Neural cell (in vitro differentiated cells): Measurements from ENCODE around the gene FARP1. TPM values are rescaled to one million over a fixed set of nuclear protein-coding genes. Genes with fewer than 3 reads are reported as not detected.

Experiments used
- H2AFZ ChIP-seq: fragments of 200-600, 300-800 bp; sonication (generic), shearing (Covaris generic); 2 replicates; pipeline ENCODE4 v1.6.0; 2014; ENCODE audit warnings: low read depth, mild to moderate bottlenecking, antibody characterized with exemption, low read length, moderate library complexity
- H3F3A ChIP-seq: fragments of 200-600 bp; shearing (Covaris generic); 2 replicates; pipeline ENCODE4 v1.6.1; 2016; ENCODE audit warnings: mild to moderate bottlenecking, moderate library complexity, mixed read lengths, antibody characterized with exemption, low read length; ENCODE audit not compliant: insufficient read depth, poor library complexity, severe bottlenecking
- H3K27ac ChIP-seq: fragments of 200-600, 300-800 bp; sonication (generic), shearing (Covaris generic); 2 replicates; pipeline ENCODE4 v1.5.1; 2014; ENCODE audit warnings: mild to moderate bottlenecking, low read length, moderate library complexity
- H3K27me3 ChIP-seq: fragments of 300-800, 200-600 bp; sonication (generic), shearing (Covaris generic); 2 replicates; pipeline ENCODE4 v1.6.0; 2014; ENCODE audit warnings: mild to moderate bottlenecking, low read depth, low read length, moderate library complexity; ENCODE audit not compliant: insufficient read depth
- H3K36me3 ChIP-seq: fragments of 300-800, 200-600 bp; sonication (generic), shearing (Covaris generic); 2 replicates; pipeline ENCODE4 v1.5.1; 2014; ENCODE audit warnings: mild to moderate bottlenecking, antibody characterized with exemption, low read length, moderate library complexity; ENCODE audit not compliant: insufficient read depth
- H3K4me2 ChIP-seq: fragments of 300-800, 200-600 bp; sonication (generic), shearing (Covaris generic); 2 replicates; pipeline ENCODE4 v1.6.0; 2014; ENCODE audit warnings: mild to moderate bottlenecking, low read length
- H3K4me3 ChIP-seq: fragments of 300-800, 200-600 bp; sonication (generic), shearing (Covaris generic); 2 replicates; pipeline ENCODE4 v1.5.1; 2014; ENCODE audit warnings: mild to moderate bottlenecking, low read length, moderate library complexity
- H3K79me2 ChIP-seq: fragments of 200-600 bp; shearing (Covaris generic); replicated peaks from 2 replicates; pipeline ENCODE4 v1.6.0; 2014; ENCODE audit warnings: mild to moderate bottlenecking, low read length, moderate library complexity; ENCODE audit not compliant: insufficient read depth
- H3K9ac ChIP-seq: fragments of 300-800, 200-600 bp; sonication (generic), shearing (Covaris generic); 2 replicates; pipeline ENCODE4 v1.6.1; 2016; ENCODE audit warnings: mild to moderate bottlenecking, low read length, mixed read lengths
- H3K9me2 ChIP-seq: fragments of 200-600 bp; shearing (Covaris generic); 2 replicates; pipeline ENCODE4 v1.6.1; 2016; ENCODE audit warnings: mild to moderate bottlenecking, low read length, mixed read lengths; ENCODE audit not compliant: insufficient read depth
- H3K9me3 ChIP-seq: fragments of 200-600, 300-800 bp; sonication (generic), shearing (Covaris generic); 2 replicates; pipeline ENCODE4 v1.6.1; 2016; ENCODE audit warnings: mild to moderate bottlenecking, mixed run types, low read length, moderate library complexity, mixed read lengths
- H4K20me1 ChIP-seq: fragments of 200-600 bp; shearing (Covaris generic); 2 replicates; pipeline ENCODE4 v1.6.1; 2016; ENCODE audit warnings: mild to moderate bottlenecking, mixed run types; ENCODE audit not compliant: insufficient read depth
- EP300 ChIP-seq: fragments of 450-650 bp; conservative IDR thresholded peaks from 2 replicates; pipeline ENCODE4 v1.6.1; 2014; ENCODE audit warnings: antibody characterized with exemption, mild to moderate bottlenecking, moderate library complexity; ENCODE audit not compliant: poor library complexity, severe bottlenecking
- EZH2 ChIP-seq: fragments of 200-600, 300-800 bp; shearing (Covaris generic), sonication (generic); IDR thresholded peaks from 2 replicates; pipeline ENCODE4 v1.6.1; 2014; ENCODE audit warnings: antibody characterized with exemption, low read length, borderline replicate concordance, mild to moderate bottlenecking; ENCODE audit not compliant: insufficient read depth, poor library complexity, severe bottlenecking
- MXI1 ChIP-seq: fragments of 450-650 bp; conservative IDR thresholded peaks from 2 replicates; pipeline ENCODE4 v1.6.1; 2014; ENCODE audit warnings: antibody characterized with exemption, mild to moderate bottlenecking; ENCODE audit not compliant: poor library complexity, severe bottlenecking
- POLR2AphosphoS5 ChIP-seq: IDR thresholded peaks from 2 replicates; pipeline ENCODE4 v1.6.1; 2012
- RAD21 ChIP-seq: fragments of 450-650 bp; conservative IDR thresholded peaks from 2 replicates; pipeline ENCODE4 v1.6.1; 2014; ENCODE audit warnings: antibody characterized with exemption, mild to moderate bottlenecking, moderate library complexity
- SMC3 ChIP-seq: fragments of 450-650 bp; conservative IDR thresholded peaks from 2 replicates; pipeline ENCODE4 v1.6.1; 2014; ENCODE audit warnings: antibody characterized with exemption, mild to moderate bottlenecking, moderate library complexity; ENCODE audit not compliant: poor library complexity
- TAF1 ChIP-seq: IDR thresholded peaks from 2 replicates; pipeline ENCODE4 v1.6.1; 2012; ENCODE audit warnings: low read depth
- polyA plus RNA-seq: library from polyadenylated mRNA; depleted of rRNA; stranded (reverse); fragments of >200 nt; gene quantifications from 2 replicates; pipeline ENCODE4 v1.2.3, GENCODE V29; 2014
- TF ChIP-seq, protein P1 (sequence below): IDR thresholded peaks from 2 replicates; pipeline ENCODE4 v1.6.1; 2012; ENCODE audit warnings: borderline replicate concordance
- TF ChIP-seq, protein P2 (sequence below): fragments of 450-650 bp; IDR thresholded peaks from 2 replicates; pipeline ENCODE4 v1.5.1; 2014; ENCODE audit warnings: antibody characterized with exemption, mild to moderate bottlenecking, moderate library complexity; ENCODE audit not compliant: poor library complexity, severe bottlenecking

Gene FARP1
- polyA plus RNA-seq, 1 donor from 2014 or later = 19.7 TPM

DNA sequence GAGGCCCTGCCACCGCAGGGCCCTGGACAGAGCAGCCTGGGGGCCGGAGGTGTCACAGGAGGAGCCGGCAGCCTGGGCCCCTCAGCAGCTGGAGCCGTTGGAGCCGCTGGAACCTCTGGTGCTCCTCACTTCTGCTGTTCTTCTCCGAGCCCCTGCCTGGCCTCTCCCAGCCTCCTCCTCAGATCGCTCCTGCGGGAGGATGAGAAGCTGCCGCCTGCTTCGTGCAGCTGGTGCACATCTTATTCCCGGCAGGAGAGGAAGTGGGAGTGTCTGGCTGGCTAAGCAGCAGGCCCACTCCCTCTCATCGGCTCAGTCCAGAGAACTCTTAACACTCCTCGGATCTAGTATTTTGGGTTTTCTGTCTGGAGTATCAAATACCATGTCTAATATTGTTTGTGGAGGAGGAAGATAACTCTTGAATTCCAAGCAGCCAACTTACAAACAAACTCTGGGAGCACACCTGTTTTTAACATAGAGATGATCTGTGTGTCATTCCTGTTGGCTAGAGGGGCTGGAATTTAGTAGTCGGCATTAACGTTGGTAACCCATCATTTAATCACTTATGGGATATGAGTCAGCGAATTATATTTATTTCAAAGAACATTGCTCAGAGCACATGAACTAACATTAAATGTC lies 71.2 kb downstream of the FARP1 start:
- no peak overlapping the region for H3K9ac ChIP-seq
- TF ChIP-seq POLR2AphosphoS5 (no peak), EZH2 (no peak), SMC3 (no peak), TAF1 (no peak), RAD21 (no peak), MXI1 (no peak), EP300 (no peak)
- TF ChIP-seq, protein P1, sequence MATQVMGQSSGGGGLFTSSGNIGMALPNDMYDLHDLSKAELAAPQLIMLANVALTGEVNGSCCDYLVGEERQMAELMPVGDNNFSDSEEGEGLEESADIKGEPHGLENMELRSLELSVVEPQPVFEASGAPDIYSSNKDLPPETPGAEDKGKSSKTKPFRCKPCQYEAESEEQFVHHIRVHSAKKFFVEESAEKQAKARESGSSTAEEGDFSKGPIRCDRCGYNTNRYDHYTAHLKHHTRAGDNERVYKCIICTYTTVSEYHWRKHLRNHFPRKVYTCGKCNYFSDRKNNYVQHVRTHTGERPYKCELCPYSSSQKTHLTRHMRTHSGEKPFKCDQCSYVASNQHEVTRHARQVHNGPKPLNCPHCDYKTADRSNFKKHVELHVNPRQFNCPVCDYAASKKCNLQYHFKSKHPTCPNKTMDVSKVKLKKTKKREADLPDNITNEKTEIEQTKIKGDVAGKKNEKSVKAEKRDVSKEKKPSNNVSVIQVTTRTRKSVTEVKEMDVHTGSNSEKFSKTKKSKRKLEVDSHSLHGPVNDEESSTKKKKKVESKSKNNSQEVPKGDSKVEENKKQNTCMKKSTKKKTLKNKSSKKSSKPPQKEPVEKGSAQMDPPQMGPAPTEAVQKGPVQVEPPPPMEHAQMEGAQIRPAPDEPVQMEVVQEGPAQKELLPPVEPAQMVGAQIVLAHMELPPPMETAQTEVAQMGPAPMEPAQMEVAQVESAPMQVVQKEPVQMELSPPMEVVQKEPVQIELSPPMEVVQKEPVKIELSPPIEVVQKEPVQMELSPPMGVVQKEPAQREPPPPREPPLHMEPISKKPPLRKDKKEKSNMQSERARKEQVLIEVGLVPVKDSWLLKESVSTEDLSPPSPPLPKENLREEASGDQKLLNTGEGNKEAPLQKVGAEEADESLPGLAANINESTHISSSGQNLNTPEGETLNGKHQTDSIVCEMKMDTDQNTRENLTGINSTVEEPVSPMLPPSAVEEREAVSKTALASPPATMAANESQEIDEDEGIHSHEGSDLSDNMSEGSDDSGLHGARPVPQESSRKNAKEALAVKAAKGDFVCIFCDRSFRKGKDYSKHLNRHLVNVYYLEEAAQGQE = no peak
- TF ChIP-seq, protein P2, sequence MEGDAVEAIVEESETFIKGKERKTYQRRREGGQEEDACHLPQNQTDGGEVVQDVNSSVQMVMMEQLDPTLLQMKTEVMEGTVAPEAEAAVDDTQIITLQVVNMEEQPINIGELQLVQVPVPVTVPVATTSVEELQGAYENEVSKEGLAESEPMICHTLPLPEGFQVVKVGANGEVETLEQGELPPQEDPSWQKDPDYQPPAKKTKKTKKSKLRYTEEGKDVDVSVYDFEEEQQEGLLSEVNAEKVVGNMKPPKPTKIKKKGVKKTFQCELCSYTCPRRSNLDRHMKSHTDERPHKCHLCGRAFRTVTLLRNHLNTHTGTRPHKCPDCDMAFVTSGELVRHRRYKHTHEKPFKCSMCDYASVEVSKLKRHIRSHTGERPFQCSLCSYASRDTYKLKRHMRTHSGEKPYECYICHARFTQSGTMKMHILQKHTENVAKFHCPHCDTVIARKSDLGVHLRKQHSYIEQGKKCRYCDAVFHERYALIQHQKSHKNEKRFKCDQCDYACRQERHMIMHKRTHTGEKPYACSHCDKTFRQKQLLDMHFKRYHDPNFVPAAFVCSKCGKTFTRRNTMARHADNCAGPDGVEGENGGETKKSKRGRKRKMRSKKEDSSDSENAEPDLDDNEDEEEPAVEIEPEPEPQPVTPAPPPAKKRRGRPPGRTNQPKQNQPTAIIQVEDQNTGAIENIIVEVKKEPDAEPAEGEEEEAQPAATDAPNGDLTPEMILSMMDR = no peak
- H3K27ac ChIP-seq = no peak overlapping the region
- H3K4me2 ChIP-seq = no peak overlapping the region
- no peaks in the 10 kb centered on the region for H3K9me2 ChIP-seq
- H3K9me3 ChIP-seq = no peaks in the 10 kb centered on the region
- no peaks in the 10 kb centered on the region for H3K36me3 ChIP-seq
- no peaks in the 10 kb centered on the region for H3K27me3 ChIP-seq
- peaks cover 16% of the 10 kb centered on the region for H3K79me2 ChIP-seq
- no peak overlapping the region for H2AFZ ChIP-seq
- H3F3A ChIP-seq = no peaks in the 10 kb centered on the region
- no peaks in the 10 kb centered on the region for H4K20me1 ChIP-seq
- H3K4me3 ChIP-seq = no peak overlapping the region

DNA sequence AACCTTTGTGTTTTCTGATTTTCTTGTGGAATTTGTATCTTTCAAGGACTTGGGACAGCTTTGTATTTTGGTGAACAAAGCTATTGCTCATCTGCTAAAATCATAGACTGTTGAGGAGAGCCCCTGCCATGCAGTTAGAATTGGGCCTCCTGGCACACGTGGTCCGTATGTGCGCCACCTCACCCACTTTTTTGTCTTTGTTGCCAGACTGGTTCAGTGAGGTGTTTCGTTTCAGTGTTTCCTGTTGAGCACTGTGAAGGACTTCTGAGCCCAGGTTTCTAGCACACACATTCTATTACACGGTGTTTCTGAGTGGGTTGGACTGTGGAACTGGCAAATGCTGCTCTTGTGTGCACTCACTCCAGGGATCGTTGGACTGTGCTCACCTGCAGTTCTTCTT lies 71.8 kb downstream of the FARP1 start:
- no peak for TF ChIP-seq SMC3
- TF ChIP-seq, protein P1 = no peak
- TF ChIP-seq POLR2AphosphoS5 = no peak
- no peak for TF ChIP-seq TAF1
- TF ChIP-seq, protein P2 = no peak
- TF ChIP-seq RAD21 = no peak
- TF ChIP-seq EP300 = no peak
- no peak for TF ChIP-seq EZH2
- TF ChIP-seq MXI1 = no peak
- no peaks in the 10 kb centered on the region for H4K20me1 ChIP-seq
- H3K36me3 ChIP-seq = no peaks in the 10 kb centered on the region
- H3K79me2 ChIP-seq = peaks cover 16% of the 10 kb centered on the region
- no peaks in the 10 kb centered on the region for H3F3A ChIP-seq
- no peak overlapping the region for H3K4me3 ChIP-seq
- no peak overlapping the region for H3K27ac ChIP-seq
- H3K9me3 ChIP-seq = no peaks in the 10 kb centered on the region
- no peaks in the 10 kb centered on the region for H3K9me2 ChIP-seq
- H3K4me2 ChIP-seq = no peak overlapping the region
- no peak overlapping the region for H3K9ac ChIP-seq
- no peak overlapping the region for H2AFZ ChIP-seq
- no peaks in the 10 kb centered on the region for H3K27me3 ChIP-seq
